GM12892 (cell line): ENCODE measurements around the gene GPR68.
"Not testable (repeated sequence)": the region's sequence is repeated elsewhere in the genome, so short reads cannot be mapped to it uniquely, and the experiment has no call there.

Source experiments
- POLR2A ChIP-seq: IDR thresholded peaks from 2 replicates; pipeline ENCODE4 v1.6.1; 2011; ENCODE audit warnings: low read depth, low read length, control low read depth
- POLR2AphosphoS5 ChIP-seq: IDR thresholded peaks from 2 replicates; pipeline ENCODE4 v1.6.1; 2011; ENCODE audit warnings: low read depth, low read length, control low read depth

DNA sequence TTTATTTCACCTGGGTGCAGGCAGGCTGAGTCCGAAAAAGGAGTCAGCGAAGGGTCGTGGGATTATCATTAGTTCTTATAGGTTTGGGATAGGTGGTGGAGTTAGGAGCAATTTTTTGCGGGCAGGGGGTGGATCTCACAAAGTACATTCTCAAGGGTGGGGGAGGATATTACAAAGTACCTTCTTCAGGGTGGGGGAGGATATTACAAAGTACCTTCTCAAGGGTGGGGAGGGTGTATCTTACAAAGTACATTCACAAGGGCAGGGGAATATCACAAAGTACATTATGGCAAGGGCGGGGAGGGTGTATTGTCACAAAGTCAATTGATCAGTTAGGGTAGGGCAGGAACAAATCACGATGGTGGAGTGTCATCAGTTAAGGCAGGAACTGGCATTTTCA lies 43.7 kb downstream of the GPR68 start:
- TF ChIP-seq POLR2A, POLR2AphosphoS5: not testable (repeated sequence)
